ENCODE results near the gene SLC16A8. TPM values are rescaled to one million over a fixed set of nuclear protein-coding genes. Genes with fewer than 3 reads are reported as not detected.
A peak's percentile ranks its signal among the peaks of the same experiment; 100 is the strongest.

SLC16A8 gene
- total RNA-seq, 1 donor from 2014 or later = not detected

GRCh38 chr22:38106814-38107578 is 23.0 kb upstream of the SLC16A8 start:
- Mint-ChIP-seq H3K4me1 (ENCODE audit: unreplicated experiment) (peaks cover 18% of the 10 kb centered on the region), H3K27me3 (no peaks in the 10 kb centered on the region)
- no peak for DNase-seq (ENCODE audit: extremely low spot score, unreplicated experiment)

GRCh38 chr22:38104084-38104483 is 20.1 kb upstream of the SLC16A8 start:
- Mint-ChIP-seq H3K36me3 (peaks cover 4% of the 10 kb centered on the region), H3K4me3 (no peak overlapping the region), H3K27ac (no peak overlapping the region), H3K27me3 (no peaks in the 10 kb centered on the region), H3K9me3 (no peaks in the 10 kb centered on the region), H3K4me1 (ENCODE audit: unreplicated experiment) (peaks cover 14% of the 10 kb centered on the region)
- TF ChIP-seq, protein P1, sequence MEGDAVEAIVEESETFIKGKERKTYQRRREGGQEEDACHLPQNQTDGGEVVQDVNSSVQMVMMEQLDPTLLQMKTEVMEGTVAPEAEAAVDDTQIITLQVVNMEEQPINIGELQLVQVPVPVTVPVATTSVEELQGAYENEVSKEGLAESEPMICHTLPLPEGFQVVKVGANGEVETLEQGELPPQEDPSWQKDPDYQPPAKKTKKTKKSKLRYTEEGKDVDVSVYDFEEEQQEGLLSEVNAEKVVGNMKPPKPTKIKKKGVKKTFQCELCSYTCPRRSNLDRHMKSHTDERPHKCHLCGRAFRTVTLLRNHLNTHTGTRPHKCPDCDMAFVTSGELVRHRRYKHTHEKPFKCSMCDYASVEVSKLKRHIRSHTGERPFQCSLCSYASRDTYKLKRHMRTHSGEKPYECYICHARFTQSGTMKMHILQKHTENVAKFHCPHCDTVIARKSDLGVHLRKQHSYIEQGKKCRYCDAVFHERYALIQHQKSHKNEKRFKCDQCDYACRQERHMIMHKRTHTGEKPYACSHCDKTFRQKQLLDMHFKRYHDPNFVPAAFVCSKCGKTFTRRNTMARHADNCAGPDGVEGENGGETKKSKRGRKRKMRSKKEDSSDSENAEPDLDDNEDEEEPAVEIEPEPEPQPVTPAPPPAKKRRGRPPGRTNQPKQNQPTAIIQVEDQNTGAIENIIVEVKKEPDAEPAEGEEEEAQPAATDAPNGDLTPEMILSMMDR (conservative IDR thresholded peaks at IDR 0.05) = peak; percentile 53
- DNase-seq (ENCODE audit: extremely low spot score, unreplicated experiment) = no peak

More at GRCh38 chr22:38106814-38107578, 23.0 kb upstream of the SLC16A8 start:
- Mint-ChIP-seq H3K27ac (no peak overlapping the region), H3K36me3 (no peaks in the 10 kb centered on the region), H3K9me3 (no peaks in the 10 kb centered on the region), H3K4me3 (no peak overlapping the region)
- TF ChIP-seq, protein P1 (conservative IDR thresholded peaks at IDR 0.05) = no peak

GRCh38 chr22:38103641-38104040 is 19.7 kb upstream of the SLC16A8 start:
- TF ChIP-seq, protein P1 (conservative IDR thresholded peaks at IDR 0.05) = no peak
- H3K4me3 Mint-ChIP-seq = no peak overlapping the region
- peaks cover 15% of the 10 kb centered on the region for H3K4me1 Mint-ChIP-seq (ENCODE audit: unreplicated experiment)
- H3K36me3 Mint-ChIP-seq = peaks cover 4% of the 10 kb centered on the region
- H3K9me3 Mint-ChIP-seq = no peaks in the 10 kb centered on the region
- DNase-seq (ENCODE audit: extremely low spot score, unreplicated experiment) = no peak
- no peak overlapping the region for H3K27ac Mint-ChIP-seq
- no peaks in the 10 kb centered on the region for H3K27me3 Mint-ChIP-seq

GRCh38 chr22:38098410-38099249 is 14.6 kb upstream of the SLC16A8 start:
- Mint-ChIP-seq H3K4me1 (ENCODE audit: unreplicated experiment) (peaks cover 10% of the 10 kb centered on the region), H3K27ac (no peak overlapping the region), H3K9me3 (no peaks in the 10 kb centered on the region), H3K27me3 (no peaks in the 10 kb centered on the region), H3K36me3 (peaks cover 7% of the 10 kb centered on the region), H3K4me3 (no peak overlapping the region)
- TF ChIP-seq, protein P1 (conservative IDR thresholded peaks at IDR 0.05) = no peak
- no peak for DNase-seq (ENCODE audit: extremely low spot score, unreplicated experiment)

DNA sequence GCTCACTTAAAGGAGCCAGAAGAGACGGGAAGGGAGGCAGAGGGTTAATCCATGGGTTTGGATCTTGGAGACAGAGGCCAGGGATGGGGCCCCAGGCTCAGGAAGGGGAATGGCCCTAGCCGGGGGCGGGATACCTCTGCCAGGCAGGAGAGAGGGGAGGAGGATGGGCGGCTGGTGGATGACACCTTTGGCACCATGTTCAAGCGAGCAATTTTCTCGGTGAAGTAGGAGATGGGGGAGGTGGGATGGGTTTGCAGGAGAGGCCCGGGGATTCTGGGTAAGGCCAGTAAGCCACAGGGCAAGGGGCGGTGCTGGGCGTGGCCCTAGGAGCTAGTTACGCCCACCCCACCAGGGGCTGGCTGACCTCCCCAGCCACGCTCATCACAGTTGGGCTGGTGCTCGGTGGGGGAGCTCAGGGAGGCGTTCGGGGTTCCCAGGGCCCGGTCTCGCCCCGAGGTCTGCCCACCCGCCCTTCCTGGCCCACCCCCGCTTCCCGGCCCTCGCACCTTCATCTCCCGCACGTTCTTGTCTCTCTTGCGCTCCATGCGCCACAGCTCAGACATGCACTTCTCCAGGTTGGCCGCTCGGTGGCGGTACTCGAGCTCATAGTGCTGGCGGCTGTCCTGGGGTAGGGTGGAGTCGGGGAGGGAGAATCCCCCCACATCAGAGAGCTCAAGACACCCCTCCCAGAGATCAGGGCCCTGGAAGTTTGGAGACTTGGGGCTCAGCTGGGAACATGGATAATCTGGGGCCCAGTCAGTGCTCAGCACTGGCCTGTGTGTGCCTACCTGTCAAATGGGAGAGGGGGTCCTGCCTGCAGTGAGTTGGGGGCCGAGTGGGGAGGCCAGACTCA is 13.8 kb upstream of the SLC16A8 start:
- Mint-ChIP-seq H3K4me1 (ENCODE audit: unreplicated experiment) (peaks cover 10% of the 10 kb centered on the region), H3K9me3 (no peaks in the 10 kb centered on the region), H3K27ac (no peak overlapping the region), H3K4me3 (peak overlapping the region; percentile 49), H3K27me3 (no peaks in the 10 kb centered on the region), H3K36me3 (peaks cover 12% of the 10 kb centered on the region)
- TF ChIP-seq, protein P1 (conservative IDR thresholded peaks at IDR 0.05) = peak; percentile 71
- peak; percentile 68 for DNase-seq (ENCODE audit: extremely low spot score, unreplicated experiment)
